Adrenal gland (tissue), 5 donors: ENCODE data around the gene AHRR.

Experiments
- CTCF ChIP-seq, 6 experiments: fragments of 450-650 bp in 4 of 6; fragments of 200-600 bp in 2 of 6; sonication (generic) in 1 of 6; IDR thresholded peaks; 1 replicate in 5 of 6; 2 replicates in 1 of 6; pipeline versions ENCODE4 v1.5.1 to v1.8.0; 2016 to 2021; ENCODE audit warnings: antibody characterized with exemption in 6 of 6, mild to moderate bottlenecking in 2 of 6, moderate library complexity in 1 of 6
- POLR2A ChIP-seq, 2 donors: fragments of 450-650 bp; IDR thresholded peaks; one replicate each; pipeline ENCODE4 v1.6.1; 2017; ENCODE audit warnings: antibody characterized with exemption in 2 of 2, mild to moderate bottlenecking in 2 of 2, moderate library complexity in 1 of 2
- donor health status: DM: no; HTN: no; CAD: no.

- TF ChIP-seq POLR2A (IDR thresholded peaks at IDR 0.05), result no peak
- no peak for TF ChIP-seq CTCF (IDR thresholded peaks at IDR 0.05)
These were observed 155.3 kb downstream of the AHRR start for GRCh38 chr5:476814-477175.
